Activated CD4-positive, alpha-beta T cell treated with anti-CD3 and anti-CD28 coated beads, Interleukin-2, amount 50 U/mL, for 48 hours (primary cell): ENCODE data around the gene BMP6.
"Not testable (repeated sequence)": the region's sequence is repeated elsewhere in the genome, so short reads cannot be mapped to it uniquely, and the experiment has no call there.

Source experiments
- DNase-seq, 2 experiments: peaks; one replicate each; pipeline ENCODE4 v3.0.0-alpha.2; 2020

The BMP6 gene

DNA sequence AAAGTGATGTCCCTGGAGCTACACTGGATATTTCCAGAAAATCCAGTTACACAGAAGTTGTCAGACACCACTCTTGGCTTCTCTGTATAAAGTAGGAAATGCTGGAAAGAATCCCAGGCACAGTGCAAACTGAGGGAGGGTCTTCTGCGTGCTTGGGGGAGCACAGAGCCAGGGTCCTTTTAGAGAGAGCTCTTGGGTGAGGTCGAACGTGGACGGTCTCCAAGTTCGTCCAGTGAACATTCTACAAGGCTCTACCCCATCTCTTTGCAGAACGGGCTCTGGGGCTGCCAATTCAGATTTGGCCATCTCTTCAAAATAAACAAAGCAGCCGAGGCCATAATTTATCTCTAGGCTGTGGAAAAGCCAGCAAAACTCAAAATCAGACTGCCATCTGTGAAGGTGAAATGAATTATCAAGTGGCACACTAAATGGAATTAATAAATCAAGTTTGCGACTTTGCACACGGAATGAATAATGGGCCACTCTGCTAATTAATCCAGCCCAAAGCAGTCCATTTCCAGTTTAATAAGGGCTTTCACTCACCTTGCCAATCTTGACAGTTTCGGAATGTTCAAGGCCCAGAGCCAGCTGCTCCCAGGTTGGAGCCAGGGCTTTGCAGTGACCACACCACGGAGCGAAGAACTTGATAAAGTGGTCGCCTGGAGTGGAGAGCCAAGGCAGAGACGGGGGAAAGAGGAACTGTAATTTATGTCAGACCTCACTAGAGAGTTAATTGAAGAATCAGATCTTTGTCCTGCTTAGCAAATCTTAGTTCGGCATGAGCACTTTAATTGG is 165.4 kb downstream of the BMP6 start:
- DNase-seq: no peak

DNA sequence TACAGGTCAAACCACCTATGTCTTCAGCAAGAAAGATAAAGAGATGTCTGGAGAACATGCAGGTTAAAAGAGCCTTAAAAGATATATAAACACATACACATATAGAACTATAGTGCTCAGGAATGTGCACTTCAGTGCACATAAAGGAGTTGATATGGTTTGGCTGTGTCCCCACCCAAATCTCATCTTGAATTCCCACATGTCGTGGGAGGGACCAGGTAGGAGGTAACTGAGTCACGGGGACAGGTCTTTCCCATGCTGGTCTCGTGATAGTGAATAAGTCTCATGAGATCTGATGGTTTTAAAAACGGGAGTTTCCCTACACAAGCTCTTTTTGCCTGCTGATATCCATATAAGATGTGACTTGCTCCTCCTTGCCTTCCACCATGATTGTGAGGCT is 166.5 kb downstream of the BMP6 start:
- DNase-seq: not testable (repeated sequence)

DNA sequence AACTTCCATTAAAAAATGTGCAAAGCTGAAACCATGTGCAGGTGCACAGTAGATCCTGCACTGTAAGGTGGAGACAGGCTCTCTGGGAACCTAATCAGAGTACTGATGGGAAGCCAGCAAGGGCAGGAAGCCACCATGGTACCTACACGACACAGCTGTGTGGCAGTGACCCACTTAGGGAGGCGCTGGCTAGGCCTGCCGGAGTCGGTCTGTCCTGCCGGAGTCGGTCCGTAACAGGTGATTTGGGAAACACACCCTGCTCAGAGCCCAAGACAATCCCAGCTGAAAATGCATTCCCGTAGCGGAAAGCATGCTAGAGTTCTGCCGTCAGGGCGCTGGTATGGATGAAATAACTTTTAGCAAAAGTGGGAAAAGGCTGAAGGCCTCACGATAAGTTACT is 167.4 kb downstream of the BMP6 start:
- no peak for DNase-seq

DNA sequence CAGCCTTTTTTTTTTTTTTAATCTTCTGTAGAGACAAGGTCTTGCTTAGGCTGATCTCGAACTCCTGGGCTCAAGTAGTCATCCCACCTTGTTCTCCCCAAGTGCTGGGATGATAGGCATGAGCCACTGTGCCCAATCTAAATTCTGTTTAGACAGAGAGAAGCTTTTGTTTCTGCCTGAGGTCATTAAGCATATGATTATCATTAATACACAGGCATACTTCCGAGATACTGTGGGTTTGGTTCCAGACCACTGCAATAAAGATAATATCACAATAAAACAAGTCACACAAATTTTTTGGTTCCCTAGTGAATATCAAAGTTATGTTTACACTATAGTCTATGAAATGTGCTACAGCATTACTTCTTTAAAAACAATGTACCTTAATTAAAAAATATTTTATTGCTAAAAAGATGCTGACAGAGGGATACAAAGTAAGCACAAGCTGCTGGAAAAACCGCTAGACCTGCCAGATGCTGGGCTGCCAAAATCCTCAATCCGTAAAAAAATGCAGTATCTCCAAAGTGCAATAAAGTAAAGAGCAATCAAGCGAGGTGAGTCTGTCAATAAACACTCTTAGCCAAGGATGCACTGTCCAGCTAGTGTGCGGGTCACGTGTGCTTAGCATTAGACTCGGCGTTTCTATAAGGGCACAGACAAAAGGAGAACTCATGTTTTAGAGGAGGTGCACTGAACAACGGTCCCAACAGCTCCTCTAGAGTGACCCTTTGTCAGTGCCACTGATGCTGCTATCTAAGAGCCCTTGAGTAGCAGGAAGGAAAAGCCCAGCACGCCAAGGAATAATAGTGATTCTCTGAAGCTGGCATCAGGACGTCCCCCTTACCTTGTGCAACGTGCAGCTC is 168.6 kb downstream of the BMP6 start:
- DNase-seq: no peak

DNA sequence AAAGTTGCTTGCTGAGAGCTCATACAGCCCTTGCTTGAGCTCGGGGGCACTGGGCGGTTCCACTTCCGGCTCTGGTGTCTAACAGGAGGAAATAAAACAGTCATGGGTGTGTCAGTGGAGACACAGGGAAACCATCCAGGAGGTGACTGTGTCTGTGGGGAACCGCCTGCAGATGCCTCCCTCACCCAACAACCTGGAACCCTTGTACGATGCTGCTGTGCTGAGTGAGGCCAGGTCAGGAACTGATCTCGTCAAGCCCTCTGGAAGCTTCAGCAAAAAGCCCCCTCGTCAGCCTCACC is 169.2 kb downstream of the BMP6 start:
- DNase-seq: no peak

DNA sequence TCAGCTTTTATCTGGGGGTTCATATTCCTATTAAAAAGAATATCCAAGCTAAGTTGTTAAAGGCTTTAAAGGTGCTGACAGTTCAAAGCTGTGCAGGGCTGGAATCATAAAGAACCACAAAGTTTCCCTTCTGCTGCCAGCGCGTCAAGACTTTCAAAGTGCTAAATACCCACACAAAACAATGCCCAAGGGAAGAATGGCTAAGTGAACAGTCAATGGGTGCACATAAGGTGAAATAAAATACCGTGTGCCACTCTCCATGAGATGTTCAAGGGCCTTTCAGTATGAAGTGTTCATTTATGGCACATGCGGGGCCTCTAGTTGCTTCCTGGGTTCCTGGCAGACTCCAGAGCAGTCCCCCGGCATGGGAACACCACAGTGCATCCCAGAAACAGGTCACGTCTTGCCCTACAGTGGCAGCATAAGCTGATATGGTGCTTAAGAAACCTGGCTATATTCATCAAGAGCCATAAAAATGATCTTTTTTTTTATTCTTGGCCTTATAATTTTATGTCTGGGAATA is 170.6 kb downstream of the BMP6 start:
- no peak for DNase-seq

GRCh38 chr6:7897461-7898192 is 171.7 kb downstream of the BMP6 start:
- no peak for DNase-seq

- DNase-seq: not testable (repeated sequence)
Measured at GRCh38 chr6:7898193-7898586, 172.3 kb downstream of the BMP6 start.

DNA sequence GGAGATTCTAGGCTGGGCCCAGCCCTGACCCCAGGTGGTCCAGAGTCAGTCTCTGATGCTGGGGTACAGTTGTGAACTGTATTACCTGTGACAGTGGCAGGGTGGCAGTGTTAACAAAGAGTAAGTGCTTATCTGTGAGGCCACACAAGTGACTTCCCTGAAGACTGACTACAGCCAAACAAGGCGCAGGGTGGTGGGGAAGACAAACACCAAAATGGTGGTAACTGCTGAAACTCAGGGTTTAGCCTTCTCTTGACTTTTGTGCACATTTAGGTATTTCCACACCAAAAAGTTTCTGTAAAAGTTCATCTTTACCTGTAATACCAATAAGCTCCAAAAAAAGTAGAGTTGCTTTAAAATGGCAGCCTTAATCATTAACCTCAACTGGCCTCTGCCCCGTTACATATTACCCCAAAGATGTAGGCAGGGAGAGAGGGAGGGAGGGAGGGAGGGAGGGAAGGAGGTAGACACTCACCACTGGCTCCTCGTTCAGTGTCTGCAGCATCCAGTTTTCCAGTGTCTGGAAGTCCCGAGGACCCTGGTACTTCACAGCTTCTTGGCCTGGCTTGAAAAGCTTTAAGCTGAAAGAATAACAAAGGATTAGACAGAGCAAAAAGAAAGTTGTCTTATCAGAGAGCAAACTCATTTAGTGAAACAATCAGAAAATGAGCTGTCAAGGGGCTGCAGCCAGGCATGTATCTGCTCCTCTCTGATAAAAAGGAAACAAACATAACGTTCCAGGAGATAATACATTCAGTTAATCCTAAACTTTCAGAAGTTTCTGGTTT is 173.4 kb downstream of the BMP6 start:
- DNase-seq: no peak

GRCh38 chr6:7899889-7900213 is 174.0 kb downstream of the BMP6 start:
- DNase-seq: no peak

- no peak for DNase-seq
Measured at GRCh38 chr6:7900621-7901020, 174.7 kb downstream of the BMP6 start.

DNA sequence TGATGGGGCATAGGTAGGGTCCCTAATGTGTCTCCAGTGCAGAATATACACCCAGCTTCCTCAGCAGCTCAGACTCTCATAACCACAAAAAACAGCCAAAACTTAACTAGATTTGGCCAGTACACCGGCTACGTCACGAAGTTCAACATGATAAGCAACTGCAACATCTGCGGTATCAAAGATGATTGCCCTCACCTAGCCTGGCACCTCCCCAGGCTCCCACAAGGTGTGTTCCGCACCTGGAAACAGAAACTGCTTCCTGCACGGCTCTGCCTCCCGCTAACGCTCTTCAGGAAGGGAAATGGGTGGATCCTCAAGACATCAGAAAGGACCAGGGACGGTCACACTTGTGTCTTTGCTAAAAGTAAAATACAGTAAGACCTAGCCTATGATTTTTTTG is 175.2 kb downstream of the BMP6 start:
- no peak for DNase-seq

GRCh38 chr6:7901780-7902179 is 175.9 kb downstream of the BMP6 start:
- no peak for DNase-seq

- no peak for DNase-seq
Measured at GRCh38 chr6:7902221-7902620, 176.3 kb downstream of the BMP6 start.

GRCh38 chr6:7902867-7903266 is 177.0 kb downstream of the BMP6 start:
- DNase-seq: no peak

DNA sequence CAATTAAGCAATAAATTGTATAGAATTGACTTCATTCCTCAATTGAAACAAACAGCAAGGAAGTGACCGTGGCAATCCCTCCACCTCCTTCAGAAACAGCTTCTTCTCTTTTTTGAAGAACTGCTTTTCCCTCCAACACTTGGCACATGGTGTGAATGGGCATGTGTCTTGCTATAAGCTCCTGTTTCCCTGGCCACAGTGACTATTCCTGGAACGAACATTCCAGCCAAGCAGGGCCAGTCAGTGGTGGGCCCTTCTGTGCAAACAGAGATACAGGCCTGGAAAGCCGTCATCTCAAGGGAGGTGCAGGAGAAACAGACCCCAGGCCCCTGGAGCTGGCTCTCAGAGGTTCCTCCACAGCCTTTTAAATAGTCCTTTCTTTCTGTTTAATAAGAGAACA is 177.8 kb downstream of the BMP6 start:
- DNase-seq: no peak

DNA sequence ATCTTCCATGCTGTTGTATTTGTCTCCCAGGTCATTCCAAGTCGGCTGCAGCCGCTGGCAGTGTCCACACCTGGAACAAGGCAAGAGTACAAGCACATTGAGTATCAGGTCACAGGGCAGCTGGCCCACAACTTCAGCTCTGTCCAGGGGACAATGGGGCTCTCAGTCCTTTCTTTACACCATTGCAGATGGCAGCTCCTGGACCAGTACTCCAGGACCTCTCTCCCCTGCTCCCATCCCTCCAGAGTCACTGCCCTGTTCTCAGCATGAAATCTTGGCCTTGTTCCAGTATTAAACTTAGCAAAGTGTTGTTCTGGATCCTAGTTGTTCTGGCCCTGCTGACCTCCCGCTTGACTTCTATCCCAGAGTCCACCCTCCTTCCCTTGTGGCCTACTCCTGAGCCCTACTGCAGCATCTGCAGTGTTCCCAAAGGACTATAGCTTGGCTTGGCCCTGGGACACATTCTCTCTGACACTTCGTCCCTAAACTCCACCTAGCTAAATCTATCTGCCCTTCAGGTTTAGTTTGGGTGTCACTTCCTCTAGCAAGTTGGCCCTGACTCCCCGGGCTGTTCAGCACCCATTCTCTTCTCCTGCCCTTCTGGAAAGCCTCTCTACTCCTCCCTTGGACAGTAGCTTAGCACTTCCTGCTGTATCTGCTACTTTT is 178.9 kb downstream of the BMP6 start:
- no peak for DNase-seq

- no peak for DNase-seq
Measured at GRCh38 chr6:7905416-7905815, 179.5 kb downstream of the BMP6 start.

- no peak for DNase-seq
Measured at GRCh38 chr6:7906741-7907140, 180.8 kb downstream of the BMP6 start.

GRCh38 chr6:7907159-7907558 is 181.3 kb downstream of the BMP6 start:
- DNase-seq: no peak

- DNase-seq: peak; percentile 63 to 71
Measured at GRCh38 chr6:7909323-7910276, 183.7 kb downstream of the BMP6 start.
